ENCODE measurements around the gene ATF6.

The ATF6 gene

DNA sequence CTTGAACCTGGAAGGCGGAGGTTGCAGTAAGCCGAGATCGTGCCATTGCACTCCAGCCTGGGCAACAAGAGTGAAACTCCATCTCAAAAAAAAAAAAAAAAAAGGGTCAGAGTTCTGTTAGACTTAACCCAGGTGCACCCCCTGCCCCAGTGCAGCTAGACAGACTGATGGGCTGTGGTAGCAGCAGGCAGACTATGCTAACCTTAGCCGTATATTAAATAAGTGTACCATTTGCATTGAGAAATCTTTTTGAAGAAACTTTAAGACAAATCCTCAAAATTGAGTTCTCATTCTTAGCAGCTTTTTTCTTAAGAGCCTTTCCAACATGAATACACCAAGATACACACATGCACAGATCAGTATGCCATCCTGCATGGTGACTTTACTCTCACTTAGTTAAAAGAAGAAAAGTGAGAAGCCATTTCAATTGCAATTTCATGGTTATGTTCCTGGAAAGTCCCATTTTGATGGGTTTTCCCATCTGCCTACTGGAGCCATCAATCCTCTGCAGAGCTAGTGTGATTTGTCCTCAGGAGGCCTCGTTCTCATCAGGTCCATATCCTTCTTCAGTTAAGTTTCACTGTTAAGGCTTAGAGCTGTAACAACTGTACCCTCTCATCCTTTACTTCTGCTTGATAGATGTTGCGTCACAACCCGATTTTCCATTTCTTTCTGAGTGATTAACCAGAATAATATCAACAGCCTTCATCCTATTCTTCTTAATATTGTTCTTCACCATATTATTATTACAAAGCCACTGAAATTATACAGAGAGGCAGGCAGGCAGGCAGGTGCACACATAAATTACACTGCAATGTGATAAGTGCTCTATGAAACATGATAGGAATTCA is 37.5 kb upstream of the ATF6 start:
- POLR2A ChIA-PET (ENCODE audit: low non-redundant PET) = interaction anchor here (0.7 kb wide), 1 partner anchor 967 kb away, joined by 4 read pairs; no protein-coding TSS in a partner anchor
- CTCF ChIA-PET = interaction anchor here (1.0 kb wide), 1 partner anchor 13 kb away, joined by 3 read pairs; no protein-coding TSS in a partner anchor
- TF ChIP-seq, protein P1, sequence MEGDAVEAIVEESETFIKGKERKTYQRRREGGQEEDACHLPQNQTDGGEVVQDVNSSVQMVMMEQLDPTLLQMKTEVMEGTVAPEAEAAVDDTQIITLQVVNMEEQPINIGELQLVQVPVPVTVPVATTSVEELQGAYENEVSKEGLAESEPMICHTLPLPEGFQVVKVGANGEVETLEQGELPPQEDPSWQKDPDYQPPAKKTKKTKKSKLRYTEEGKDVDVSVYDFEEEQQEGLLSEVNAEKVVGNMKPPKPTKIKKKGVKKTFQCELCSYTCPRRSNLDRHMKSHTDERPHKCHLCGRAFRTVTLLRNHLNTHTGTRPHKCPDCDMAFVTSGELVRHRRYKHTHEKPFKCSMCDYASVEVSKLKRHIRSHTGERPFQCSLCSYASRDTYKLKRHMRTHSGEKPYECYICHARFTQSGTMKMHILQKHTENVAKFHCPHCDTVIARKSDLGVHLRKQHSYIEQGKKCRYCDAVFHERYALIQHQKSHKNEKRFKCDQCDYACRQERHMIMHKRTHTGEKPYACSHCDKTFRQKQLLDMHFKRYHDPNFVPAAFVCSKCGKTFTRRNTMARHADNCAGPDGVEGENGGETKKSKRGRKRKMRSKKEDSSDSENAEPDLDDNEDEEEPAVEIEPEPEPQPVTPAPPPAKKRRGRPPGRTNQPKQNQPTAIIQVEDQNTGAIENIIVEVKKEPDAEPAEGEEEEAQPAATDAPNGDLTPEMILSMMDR (conservative IDR thresholded peaks at IDR 0.05; ENCODE audit: low read depth) = no peak
- no peak overlapping the region; the same call in 1 of the 2 replicates for H3K27ac ChIP-seq
- no peak for DNase-seq (ENCODE audit: low spot score)

DNA sequence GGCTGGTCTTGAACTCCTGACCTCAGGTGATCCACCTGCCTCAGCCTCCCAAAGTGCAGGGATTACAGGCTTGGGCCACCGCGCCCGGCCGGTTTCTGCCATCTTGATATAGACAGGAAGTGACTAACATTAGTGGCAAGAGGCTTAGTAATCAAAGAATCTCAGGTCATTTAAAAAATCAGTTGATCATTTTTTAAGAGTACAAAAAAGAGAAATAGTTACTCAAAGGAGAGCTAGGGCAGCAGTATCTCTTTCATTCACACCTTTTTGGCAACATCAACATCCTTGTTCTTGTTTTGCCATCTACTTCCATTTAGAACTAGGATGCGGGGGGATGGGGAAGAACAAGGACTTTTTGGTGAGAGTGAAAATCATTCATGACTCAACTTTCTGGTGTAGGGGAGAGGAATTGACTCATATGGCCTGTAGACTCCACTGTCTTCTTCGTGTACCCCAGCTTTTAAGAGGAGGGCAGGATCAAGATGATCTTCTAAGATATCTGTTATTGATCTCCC is 36.0 kb upstream of the ATF6 start:
- peak; percentile 85 for DNase-seq (ENCODE audit: low spot score)
- TF ChIP-seq, protein P1 (conservative IDR thresholded peaks at IDR 0.05; ENCODE audit: low read depth) = no peak
- ChIA-PET POLR2A (ENCODE audit: low non-redundant PET) (no interaction called here), CTCF (interaction anchor here (1.0 kb wide), 1 partner anchor 8 kb away, joined by 4 read pairs; no protein-coding TSS in a partner anchor)
- H3K27ac ChIP-seq = peak overlapping the region; percentile 64

GRCh38 chr1:161731241-161731640 is 34.9 kb upstream of the ATF6 start:
- POLR2A ChIA-PET (ENCODE audit: low non-redundant PET) = no interaction called here
- no peak overlapping the region for H3K27ac ChIP-seq
- DNase-seq (ENCODE audit: low spot score) = no peak
- CTCF ChIA-PET = no interaction called here
- TF ChIP-seq, protein P1 (conservative IDR thresholded peaks at IDR 0.05; ENCODE audit: low read depth) = no peak

- DNase-seq (ENCODE audit: low spot score) = no peak
- POLR2A ChIA-PET (ENCODE audit: low non-redundant PET) = no interaction called here
- TF ChIP-seq, protein P1 (conservative IDR thresholded peaks at IDR 0.05; ENCODE audit: low read depth) = no peak
- no peak overlapping the region for H3K27ac ChIP-seq
- CTCF ChIA-PET = no interaction called here
Measured at GRCh38 chr1:161731981-161732718, 34.0 kb upstream of the ATF6 start.

DNA sequence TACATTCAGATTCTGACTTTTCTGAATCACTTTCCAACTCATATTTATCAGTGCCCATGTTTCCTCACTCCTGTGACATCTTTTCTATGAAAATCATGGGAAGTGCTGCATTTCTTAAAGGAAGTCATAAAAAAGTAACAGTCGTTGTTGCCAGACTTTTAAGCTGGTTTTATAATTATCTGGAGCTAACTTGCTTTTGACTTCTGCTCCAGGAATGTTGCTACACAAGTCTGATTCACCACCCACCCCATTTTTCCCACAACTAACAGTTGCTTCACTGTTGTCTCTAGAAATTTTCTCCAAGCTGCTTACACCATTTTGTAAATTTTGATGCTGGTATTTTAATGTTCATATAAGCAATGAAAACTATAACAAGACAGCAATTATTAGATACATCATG is 32.6 kb upstream of the ATF6 start:
- CTCF ChIA-PET = interaction anchor here (0.8 kb wide), 1 partner anchor 86 kb away, joined by 3 read pairs; no protein-coding TSS in a partner anchor
- H3K27ac ChIP-seq = no peak overlapping the region
- DNase-seq (ENCODE audit: low spot score) = peak; percentile 68
- TF ChIP-seq, protein P1 (conservative IDR thresholded peaks at IDR 0.05; ENCODE audit: low read depth) = no peak
- POLR2A ChIA-PET (ENCODE audit: low non-redundant PET) = no interaction called here

DNA sequence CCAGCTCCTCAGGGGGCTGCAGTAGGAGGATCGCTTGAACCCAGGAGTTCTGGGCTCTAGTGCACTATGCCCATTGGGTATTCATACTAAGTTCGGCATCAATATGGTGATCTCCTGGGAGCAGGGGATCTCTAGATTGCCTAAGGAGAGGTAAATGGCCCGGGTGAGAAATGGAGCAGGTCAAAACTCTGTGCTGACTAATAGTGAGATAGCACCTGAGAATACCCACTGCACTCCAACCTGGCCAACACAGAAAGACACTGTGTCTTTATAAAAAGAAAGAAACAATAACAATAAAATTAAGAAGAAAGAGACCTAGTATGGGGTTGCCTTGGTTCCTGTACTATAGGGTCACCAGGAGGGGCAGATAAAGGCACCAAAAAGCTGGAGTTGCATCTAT is 30.3 kb upstream of the ATF6 start:
- H3K27ac ChIP-seq = no peak overlapping the region
- no peak for DNase-seq (ENCODE audit: low spot score)
- ChIA-PET POLR2A (ENCODE audit: low non-redundant PET) (no interaction called here), CTCF (no interaction called here)
- TF ChIP-seq, protein P1 (conservative IDR thresholded peaks at IDR 0.05; ENCODE audit: low read depth) = no peak
